LNCAP (cell line): ENCODE data around the gene NASP.

Experiments used
- TF ChIP-seq, protein P1 (sequence below): fragments of 450-650 bp; IDR thresholded peaks from 2 replicates; pipeline ENCODE4 v1.5.1; 2017; ENCODE audit warnings: mild to moderate bottlenecking

The NASP gene

GRCh38 chr1:45654540-45655280, 70.9 kb downstream of the NASP start:
- TF ChIP-seq, protein P1, sequence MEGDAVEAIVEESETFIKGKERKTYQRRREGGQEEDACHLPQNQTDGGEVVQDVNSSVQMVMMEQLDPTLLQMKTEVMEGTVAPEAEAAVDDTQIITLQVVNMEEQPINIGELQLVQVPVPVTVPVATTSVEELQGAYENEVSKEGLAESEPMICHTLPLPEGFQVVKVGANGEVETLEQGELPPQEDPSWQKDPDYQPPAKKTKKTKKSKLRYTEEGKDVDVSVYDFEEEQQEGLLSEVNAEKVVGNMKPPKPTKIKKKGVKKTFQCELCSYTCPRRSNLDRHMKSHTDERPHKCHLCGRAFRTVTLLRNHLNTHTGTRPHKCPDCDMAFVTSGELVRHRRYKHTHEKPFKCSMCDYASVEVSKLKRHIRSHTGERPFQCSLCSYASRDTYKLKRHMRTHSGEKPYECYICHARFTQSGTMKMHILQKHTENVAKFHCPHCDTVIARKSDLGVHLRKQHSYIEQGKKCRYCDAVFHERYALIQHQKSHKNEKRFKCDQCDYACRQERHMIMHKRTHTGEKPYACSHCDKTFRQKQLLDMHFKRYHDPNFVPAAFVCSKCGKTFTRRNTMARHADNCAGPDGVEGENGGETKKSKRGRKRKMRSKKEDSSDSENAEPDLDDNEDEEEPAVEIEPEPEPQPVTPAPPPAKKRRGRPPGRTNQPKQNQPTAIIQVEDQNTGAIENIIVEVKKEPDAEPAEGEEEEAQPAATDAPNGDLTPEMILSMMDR = no peak

- TF ChIP-seq, protein P1 = no peak
These were observed 72.9 kb downstream of the NASP start for GRCh38 chr1:45656573-45657226.

- TF ChIP-seq, protein P1 = no peak
These were observed 74.3 kb downstream of the NASP start for GRCh38 chr1:45658171-45658570.

- TF ChIP-seq, protein P1 = no peak
These were observed 75.4 kb downstream of the NASP start for GRCh38 chr1:45659222-45659621.

GRCh38 chr1:45660336-45660735, 76.5 kb downstream of the NASP start:
- TF ChIP-seq, protein P1 = no peak

DNA sequence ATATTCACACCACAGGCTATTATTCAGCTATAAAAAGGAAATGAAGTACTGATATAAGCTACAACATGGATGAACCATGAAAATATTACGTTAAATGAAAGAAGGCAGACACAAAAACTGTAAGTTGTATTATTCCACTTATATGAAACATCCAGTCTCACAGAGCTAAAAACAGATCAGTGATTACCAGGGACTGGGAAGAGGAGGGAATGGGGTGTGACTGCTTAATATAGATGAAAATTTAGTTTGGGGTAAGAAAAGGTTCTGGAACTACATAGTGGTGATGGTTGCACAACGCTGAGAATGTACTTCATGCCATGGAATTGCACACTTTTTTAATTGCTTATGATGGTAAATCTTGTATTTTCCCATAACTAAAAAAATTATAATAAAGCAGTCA, 83.0 kb downstream of the NASP start:
- TF ChIP-seq, protein P1 = no peak

DNA sequence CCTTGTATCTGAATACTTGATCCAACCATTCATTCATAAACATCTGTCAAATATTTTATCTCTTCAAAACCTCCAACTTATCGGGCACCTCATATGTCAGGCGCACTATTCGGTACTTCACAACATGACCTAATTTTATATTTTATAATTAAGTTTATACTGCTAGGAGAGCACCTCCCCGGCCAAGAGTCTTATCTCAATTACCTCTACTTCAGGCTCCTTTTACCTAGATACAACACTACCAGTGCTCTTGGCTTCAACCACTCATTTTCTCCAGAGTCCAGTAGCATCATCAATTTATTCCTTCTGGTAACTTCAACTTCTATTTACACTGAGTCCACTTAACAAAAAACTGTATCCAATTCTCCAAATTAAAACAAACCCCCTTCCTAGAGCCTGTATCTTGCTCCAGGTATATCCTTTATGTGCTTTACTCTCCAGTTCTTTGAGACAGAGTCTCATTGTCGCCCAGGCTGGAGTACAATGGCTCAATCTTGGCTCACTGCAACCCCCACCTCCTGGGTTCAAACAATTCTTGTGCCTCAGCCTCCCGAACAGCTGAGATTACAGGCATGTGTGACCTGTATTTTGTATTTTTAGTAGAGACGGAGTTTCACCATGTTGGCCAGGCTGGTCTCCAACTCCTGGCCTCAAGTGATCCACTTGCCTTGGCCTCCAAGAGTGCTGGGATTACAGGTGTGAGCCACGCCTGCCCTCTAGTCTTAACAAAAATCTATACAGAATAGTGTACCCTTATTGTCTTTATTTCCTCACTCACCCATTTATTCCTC, 83.7 kb downstream of the NASP start:
- TF ChIP-seq, protein P1 = no peak
